ENCODE data around the gene IL22. TPM values are rescaled to one million over a fixed set of nuclear protein-coding genes. Genes with fewer than 3 reads are reported as not detected.

IL22 gene
- total RNA-seq, 1 donor from 2014 or later, result not detected

DNA sequence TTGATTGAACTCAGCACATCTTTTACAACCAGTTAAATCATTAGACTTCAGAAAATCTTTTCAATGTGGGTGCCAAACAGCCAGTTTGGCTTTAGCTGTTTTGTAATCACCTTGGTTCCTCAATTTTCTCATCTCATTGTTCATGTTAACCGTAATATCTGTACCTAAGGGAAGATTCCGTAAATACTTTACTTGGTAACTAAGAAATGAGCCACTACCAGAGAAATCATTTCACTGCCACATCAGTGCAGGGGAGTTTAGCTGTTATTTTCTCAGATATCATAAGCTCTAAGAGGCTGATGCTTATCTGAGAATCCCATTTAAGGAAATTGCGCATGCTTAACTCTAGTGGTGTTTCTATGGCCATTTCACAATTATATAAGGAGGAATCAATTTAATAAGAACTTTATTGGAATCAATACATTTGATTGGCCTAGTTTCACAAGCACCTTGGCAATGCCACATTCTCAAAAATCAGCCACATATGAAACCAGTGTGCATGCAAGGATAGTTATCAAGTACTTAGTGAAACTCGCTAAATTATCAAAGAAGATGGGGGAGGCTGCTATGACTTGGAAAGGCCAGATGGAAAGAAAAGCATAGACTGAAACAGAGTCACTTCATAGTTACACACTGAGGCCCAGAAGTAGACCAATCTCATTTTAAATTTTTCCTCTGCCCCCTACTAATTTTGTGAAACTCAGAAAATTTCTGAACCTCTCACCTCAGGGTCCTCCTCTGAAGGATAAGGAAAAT, 28.1 kb upstream of the IL22 start:
- DNase-seq, result no peak

DNA sequence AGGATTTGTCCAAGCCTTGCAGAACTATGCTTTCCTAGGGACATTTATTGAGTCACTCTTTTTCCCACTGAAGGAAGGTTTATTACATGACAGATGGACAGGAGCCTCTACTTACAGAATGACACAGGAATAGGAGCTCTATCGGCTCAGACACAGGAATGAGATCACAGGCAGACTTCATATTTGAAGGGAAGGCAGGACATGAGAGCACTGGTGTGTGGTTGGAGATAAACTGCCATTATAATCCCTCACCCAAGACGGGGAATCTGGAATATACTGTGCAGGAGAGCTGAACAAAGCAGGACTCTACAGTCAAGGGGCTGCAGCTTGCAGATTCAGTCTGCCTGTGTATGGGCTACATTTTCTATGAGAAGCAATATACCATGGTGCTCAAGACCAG, 26.8 kb upstream of the IL22 start:
- no peaks in the 10 kb centered on the region for H3K27me3 ChIP-seq
- no peaks in the 10 kb centered on the region for H3K36me3 ChIP-seq
- TF ChIP-seq, protein P1, sequence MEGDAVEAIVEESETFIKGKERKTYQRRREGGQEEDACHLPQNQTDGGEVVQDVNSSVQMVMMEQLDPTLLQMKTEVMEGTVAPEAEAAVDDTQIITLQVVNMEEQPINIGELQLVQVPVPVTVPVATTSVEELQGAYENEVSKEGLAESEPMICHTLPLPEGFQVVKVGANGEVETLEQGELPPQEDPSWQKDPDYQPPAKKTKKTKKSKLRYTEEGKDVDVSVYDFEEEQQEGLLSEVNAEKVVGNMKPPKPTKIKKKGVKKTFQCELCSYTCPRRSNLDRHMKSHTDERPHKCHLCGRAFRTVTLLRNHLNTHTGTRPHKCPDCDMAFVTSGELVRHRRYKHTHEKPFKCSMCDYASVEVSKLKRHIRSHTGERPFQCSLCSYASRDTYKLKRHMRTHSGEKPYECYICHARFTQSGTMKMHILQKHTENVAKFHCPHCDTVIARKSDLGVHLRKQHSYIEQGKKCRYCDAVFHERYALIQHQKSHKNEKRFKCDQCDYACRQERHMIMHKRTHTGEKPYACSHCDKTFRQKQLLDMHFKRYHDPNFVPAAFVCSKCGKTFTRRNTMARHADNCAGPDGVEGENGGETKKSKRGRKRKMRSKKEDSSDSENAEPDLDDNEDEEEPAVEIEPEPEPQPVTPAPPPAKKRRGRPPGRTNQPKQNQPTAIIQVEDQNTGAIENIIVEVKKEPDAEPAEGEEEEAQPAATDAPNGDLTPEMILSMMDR (IDR thresholded peaks at IDR 0.05), result no peak
- no peak overlapping the region for H3K27ac ChIP-seq
- no peaks in the 10 kb centered on the region for H3K9me3 ChIP-seq
- ATAC-seq (no peak), DNase-seq (no peak)
- no peaks in the 10 kb centered on the region for H3K4me1 ChIP-seq
- H3K4me3 ChIP-seq, result no peak overlapping the region
- intact Hi-C loops (cut with DNase I), result no loop called here

More for the DNA sequence above, 28.1 kb upstream of the IL22 start:
- TF ChIP-seq, protein P1 (IDR thresholded peaks at IDR 0.05), result no peak
- Histone ChIP-seq H3K27me3 (no peaks in the 10 kb centered on the region), H3K9me3 (no peaks in the 10 kb centered on the region), H3K4me1 (no peaks in the 10 kb centered on the region), H3K27ac (no peak overlapping the region), H3K4me3 (no peak overlapping the region), H3K36me3 (no peaks in the 10 kb centered on the region)
- intact Hi-C loops (cut with DNase I), result no loop called here
- ATAC-seq, result no peak

DNA sequence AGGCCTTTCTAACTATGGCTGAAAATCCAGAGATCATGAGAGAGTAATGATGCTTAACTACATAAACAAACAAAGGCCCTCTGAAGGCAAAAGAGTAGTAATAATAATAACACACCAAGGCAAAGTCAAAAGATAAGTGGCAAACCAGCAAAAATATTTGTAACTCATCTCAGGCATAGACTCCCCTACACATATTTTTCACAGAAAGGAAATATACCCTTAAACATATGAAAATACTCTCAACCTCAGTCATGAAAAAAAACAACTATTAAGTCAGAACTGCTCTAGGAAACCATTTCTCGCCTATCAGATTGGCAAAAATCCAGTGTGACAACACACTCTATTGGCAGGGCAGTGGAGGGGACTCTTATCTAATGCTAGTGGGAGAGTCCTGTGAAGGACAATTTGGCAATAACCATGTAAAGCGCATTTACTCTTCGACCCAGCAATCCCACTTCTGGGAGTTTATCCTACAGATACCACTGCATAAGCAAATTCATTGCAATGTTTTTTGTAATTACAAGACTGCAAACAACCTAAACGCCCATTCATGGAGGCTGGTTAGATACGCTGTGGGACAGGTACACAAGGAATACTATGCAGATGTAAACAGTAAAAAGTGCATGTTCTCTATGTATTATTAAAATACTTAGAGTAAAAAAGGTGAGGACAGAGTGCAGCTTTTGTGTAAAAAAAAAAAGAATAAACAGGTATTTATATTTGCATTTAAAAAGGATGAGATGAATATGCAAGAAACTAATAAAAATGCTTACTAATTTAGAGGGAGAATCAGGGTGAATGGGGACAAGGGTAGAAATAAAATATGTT, 26.0 kb upstream of the IL22 start:
- Histone ChIP-seq H3K36me3 (no peaks in the 10 kb centered on the region), H3K9me3 (no peaks in the 10 kb centered on the region), H3K27me3 (no peaks in the 10 kb centered on the region), H3K4me1 (no peaks in the 10 kb centered on the region), H3K27ac (no peak overlapping the region), H3K4me3 (no peak overlapping the region)
- no peak for DNase-seq
- intact Hi-C loops (cut with DNase I), result no loop called here
- TF ChIP-seq, protein P1 (IDR thresholded peaks at IDR 0.05), result no peak
- peak; percentile 39 for ATAC-seq

- Histone ChIP-seq H3K4me1 (no peaks in the 10 kb centered on the region), H3K27ac (no peak overlapping the region), H3K9me3 (no peaks in the 10 kb centered on the region), H3K27me3 (no peaks in the 10 kb centered on the region), H3K36me3 (no peaks in the 10 kb centered on the region), H3K4me3 (no peak overlapping the region)
- intact Hi-C loops (cut with DNase I), result no loop called here
- no peak for DNase-seq
- ATAC-seq, result no peak
- TF ChIP-seq, protein P1 (IDR thresholded peaks at IDR 0.05), result no peak
These were observed 23.1 kb upstream of the IL22 start for GRCh38 chr12:68276402-68276930.

DNA sequence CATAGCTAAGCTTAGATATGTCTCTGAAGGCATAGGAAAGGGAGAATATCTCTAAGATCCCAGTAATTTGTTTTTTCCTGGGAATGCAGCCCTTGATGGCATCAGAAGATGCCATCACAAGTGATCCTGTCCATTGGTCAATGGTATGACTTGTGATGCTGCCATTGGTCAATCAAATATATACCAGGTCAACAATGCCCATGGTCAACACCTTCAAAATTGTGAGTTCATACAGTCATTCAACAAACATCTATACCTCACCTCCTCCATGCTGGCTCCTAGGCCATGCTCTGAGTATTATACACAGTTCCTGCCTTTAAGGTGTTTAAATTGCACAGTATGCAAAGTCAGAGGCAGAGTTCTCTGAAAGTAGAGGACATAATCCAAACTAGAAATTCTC, 19.3 kb upstream of the IL22 start:
- no peak overlapping the region for H3K4me3 ChIP-seq
- TF ChIP-seq, protein P1 (IDR thresholded peaks at IDR 0.05), result no peak
- no peak overlapping the region for H3K27ac ChIP-seq
- H3K9me3 ChIP-seq, result no peaks in the 10 kb centered on the region
- no peaks in the 10 kb centered on the region for H3K4me1 ChIP-seq
- no peak for ATAC-seq
- intact Hi-C loops (cut with DNase I), result no loop called here
- H3K27me3 ChIP-seq, result no peaks in the 10 kb centered on the region
- no peak for DNase-seq
- H3K36me3 ChIP-seq, result no peaks in the 10 kb centered on the region

All from upper lobe of right lung (tissue), 1 donor.